NK-92 treated with Interleukin-12 subunit alpha and Interleukin-12 subunit beta, amount 100 ng/mL, for 24 hours (cell line): Measurements from ENCODE around the gene CAMK2A.
A peak's percentile ranks its signal among the peaks of the same experiment; 100 is the strongest.

ENCODE experiments used
- DNase-seq: peaks from one replicate; lab custom pipeline; 2025; lab: John Stamatoyannopoulos, UW

Gene CAMK2A

DNA sequence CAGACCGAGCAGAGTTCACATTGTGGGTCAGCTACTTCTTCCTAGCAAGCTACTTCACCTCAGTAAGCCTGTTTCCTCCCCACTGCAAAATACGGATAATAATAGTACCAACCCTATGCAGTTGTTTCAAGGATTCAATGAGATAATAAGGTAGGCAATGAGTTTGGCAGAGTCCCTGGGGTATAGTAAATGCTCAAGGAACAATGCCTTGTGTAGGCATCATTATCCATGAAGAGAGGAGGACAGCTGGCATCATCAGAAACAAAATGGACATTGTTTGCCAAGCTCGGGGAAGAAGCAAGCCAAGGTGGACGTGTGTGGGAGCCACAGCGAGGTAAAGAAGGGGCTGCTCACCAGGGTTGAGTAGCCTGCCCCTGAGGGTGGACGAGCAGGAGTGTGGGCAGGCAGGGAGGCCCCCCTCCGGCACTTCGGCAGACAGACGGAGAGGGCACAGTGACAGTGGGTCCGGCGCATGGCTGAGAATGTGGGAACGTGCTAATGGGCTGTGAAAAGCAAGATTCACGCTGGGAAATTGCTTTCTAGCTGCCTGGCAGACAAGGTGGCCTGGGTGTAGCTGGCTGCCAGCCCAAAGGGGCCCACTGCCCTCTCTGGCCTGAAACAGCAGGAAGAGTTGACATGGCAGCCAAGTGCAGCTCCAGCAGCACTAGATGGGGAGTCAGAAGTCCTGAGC lies 10.1 kb downstream of the CAMK2A start:
- no peak for DNase-seq

DNA sequence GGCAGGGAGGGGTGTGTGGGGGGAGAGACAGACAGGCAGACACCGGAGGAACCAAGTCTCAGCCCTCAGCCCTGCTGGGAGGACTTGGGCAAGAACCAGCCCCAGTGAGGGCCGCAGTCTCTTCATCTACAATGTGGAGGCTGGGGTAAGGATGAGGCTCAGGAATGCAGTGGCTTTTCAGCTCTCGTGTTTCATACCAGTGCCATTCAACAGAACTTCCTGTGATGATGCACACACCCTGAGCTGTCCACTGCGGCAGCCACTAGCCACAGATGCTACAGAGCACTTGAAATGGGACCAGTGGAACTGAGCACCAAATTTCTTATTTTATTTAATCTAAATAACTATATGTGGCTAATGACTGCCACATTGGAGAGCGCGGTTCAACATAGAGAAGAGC lies 10.7 kb downstream of the CAMK2A start:
- no peak for DNase-seq

DNA sequence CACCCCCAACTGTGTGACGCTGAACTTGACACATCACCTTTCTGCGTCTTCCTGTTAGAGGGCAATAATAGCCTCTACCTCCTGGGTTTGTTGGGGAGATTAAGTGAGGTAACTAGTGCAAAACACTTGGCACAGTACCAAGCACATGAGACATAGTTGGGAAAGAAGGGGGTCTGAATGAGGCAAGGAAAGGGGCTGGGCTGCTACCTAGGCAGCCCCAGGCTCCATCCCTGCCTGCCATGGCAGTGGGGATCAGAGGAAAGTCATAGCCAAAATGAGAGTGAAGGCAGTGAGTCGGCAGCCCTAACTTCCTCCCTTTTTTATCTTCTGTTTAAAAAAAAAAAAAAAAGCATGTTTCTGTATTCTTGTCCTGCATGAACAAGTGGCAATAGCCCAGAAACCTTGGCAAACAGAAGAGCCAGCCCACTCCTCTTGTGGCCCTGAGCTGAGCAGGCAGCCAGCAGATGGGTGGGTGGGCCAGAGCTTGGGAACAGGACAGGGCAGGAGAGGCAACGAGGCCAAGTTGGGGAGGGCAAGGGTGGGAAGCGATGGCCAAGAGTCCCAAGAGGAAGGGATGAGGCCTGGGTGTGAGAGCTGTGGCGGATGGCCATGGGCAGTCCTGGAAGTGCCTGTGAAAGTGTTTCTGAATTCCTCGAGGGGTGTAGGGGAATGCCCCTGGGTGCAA lies 11.4 kb downstream of the CAMK2A start:
- DNase-seq: no peak

GRCh38 chr5:150277043-150277442 lies 12.5 kb downstream of the CAMK2A start:
- no peak for DNase-seq

DNA sequence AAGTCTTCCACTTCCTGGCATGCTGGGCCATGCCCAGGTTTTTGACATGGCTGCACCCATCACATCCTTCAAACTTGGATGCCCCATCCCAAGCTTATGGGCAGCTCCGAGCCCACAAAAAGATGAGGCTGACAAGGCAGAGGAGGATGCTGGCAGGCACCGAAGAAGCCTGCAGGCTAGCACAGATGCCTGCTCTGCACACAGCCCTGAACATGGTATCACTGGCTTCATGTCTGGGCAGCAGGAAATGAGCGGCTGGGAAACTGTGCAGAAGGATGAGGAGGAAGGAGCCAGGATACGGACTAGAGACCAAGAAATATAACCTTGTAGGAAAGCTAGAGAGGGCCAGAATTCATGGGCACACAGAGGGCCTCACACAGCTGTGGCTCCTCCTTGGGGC lies 14.8 kb downstream of the CAMK2A start:
- no peak for DNase-seq

DNA sequence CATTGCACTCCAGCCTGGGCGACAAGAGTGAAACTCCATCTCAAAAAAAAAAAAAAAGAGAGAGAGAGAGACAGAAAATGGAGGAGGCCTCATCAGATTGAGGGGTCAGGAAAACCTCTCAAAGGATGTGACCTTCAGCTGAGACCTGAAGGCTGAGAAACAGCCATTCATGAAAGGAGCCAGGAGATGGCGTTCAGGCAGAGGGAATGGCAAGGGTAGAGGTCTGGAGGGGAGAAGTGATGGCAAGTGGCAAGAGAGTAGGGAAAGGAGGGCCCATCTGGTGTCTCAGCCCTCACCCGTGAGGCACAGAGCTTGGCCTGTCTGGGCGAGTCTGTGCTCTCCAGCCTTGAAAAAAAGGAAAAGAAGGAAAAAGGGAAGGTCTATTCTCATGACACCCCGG lies 17.0 kb downstream of the CAMK2A start:
- DNase-seq: peak; percentile 32

- no peak for DNase-seq
Observed at GRCh38 chr5:150271923-150272322, 17.6 kb downstream of the CAMK2A start.

DNA sequence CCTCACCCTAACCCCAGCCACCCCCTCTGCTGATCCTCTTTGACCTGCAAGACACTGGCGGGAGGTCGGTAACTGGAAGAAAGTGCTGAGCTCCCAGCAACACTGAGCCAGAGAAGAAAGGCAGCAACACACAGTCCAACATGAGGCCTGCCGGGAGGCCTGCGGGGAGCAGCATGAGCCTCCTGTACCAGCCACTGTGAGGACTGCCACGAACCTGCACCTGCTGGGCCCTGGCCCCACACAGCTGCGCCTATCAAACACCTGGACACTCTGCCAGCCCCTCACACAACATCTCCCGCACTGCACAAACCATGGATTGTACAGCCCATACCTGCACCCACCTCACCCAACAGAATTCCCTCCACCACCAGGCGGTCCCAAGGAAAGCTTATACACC lies 18.3 kb downstream of the CAMK2A start:
- DNase-seq: no peak

- no peak for DNase-seq
Observed at GRCh38 chr5:150270541-150271295, 18.9 kb downstream of the CAMK2A start.

DNA sequence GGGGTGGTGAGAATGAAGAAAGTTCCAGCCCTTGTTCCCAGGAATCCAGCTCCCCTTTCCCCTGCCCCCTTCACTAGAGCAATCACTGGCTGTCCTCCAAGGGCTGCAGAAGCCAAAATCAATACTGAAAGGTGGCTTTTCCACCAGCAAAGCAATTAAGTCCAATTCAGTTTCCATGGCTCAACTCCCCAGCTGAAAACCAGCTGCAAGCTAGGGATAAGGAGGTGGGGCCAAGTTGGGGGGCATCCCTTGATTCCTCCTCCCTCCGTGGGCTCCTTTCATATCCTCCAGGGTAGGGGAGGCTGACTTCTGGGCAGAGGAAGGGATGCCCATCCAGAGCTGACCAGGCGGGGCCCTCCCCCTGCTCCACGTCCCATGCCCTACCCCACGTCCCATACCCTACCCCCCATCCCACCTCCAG lies 22.7 kb downstream of the CAMK2A start:
- DNase-seq: no peak

GRCh38 chr5:150265870-150266383 lies 23.6 kb downstream of the CAMK2A start:
- no peak for DNase-seq

- DNase-seq: no peak
Observed at GRCh38 chr5:150264667-150265603, 24.6 kb downstream of the CAMK2A start.

GRCh38 chr5:150263801-150264621 lies 25.6 kb downstream of the CAMK2A start:
- peak; percentile 59 for DNase-seq

DNA sequence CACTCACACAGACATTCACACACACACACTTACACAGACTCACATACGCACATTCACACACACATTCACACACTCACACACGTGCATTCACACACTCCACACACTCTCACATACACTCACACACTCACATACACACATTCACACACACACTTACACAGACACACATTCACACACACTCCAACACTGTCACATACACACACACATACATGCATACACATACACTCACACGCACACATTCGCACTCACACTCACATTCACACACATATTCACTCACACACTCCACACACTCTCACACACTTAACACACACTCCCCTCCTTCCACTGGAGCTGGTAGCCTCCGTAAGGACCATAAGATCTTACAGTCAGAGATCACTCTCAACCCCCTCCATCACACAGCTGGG lies 26.2 kb downstream of the CAMK2A start:
- no peak for DNase-seq

GRCh38 chr5:150262502-150262901 lies 27.1 kb downstream of the CAMK2A start:
- no peak for DNase-seq

GRCh38 chr5:150261231-150261630 lies 28.3 kb downstream of the CAMK2A start:
- DNase-seq: no peak

- peak; percentile 28 for DNase-seq
Observed at GRCh38 chr5:150258130-150258529, 31.4 kb downstream of the CAMK2A start.

GRCh38 chr5:150257424-150257823 lies 32.1 kb downstream of the CAMK2A start:
- DNase-seq: no peak

DNA sequence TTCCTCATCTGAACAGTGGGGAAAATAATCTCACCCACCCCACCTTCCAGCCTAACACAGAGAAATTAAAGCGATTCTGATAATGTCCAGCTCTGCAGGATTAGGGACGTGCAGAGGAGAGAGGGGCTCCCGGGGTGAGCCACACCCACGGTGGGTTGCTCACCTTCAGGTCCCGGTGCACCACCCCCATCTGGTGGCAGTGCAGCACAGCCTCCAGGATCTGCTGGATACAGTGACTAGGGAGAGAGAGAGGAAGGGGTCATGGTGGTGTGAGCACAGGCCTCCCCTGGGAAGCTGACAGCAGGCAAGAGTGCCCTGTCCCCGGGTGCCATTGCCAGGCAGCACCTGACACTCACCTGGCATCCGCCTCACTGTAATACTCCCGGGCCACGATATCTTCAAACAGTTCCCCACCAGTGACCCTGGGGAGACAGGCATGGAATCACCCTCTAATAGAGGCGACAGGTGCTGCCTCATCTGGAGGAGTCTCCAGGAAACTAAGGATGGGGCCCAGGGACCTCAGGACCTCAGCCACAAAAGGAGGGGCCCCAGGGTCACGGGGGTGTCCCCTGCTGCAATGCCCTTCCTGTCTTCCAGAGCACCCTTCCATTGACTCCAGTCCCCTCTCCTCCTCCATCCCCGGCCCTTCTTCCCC lies 33.0 kb downstream of the CAMK2A start:
- DNase-seq: no peak

GRCh38 chr5:150255659-150256409 lies 33.7 kb downstream of the CAMK2A start:
- no peak for DNase-seq
